ENCODE measurements around the gene ARHGAP8. TPM values are rescaled to one million over a fixed set of nuclear protein-coding genes. Genes with fewer than 3 reads are reported as not detected.

Gene ARHGAP8
- total RNA-seq, 4 donors from 2014 or later: 14.9 to 38.8 (median 18.3) TPM

DNA sequence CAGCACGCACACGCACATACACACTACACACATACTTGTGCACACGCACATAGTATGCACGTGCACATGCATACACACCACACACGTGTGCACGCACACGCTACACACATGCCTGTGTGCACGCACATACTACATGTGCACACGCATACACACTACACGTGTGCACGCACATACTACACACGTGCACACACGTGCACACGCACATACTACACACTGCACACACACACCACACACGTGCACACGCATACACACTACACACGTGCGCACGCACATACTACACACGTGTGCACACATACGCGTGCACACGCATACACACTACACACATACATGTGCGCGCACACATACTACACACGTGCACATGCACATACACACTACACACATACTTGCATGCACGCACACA, 19.7 kb upstream of the ARHGAP8 start:
- Histone ChIP-seq H3K4me1 (peaks cover 0 to 30% (median 0%) of the 10 kb centered on the region in 4 donors), H3K27me3 (no peaks in the 10 kb centered on the region), H3K27ac (no peak overlapping the region), H3K36me3 (peaks cover 0 to 30% (median 0%) of the 10 kb centered on the region in 3 donors), H3K9me3 (no peaks in the 10 kb centered on the region), H3K4me3 (no peak overlapping the region)
- DNase-seq: no peak
- TF ChIP-seq POLR2A (IDR thresholded peaks at IDR 0.05): no peak
- TF ChIP-seq, protein P1, sequence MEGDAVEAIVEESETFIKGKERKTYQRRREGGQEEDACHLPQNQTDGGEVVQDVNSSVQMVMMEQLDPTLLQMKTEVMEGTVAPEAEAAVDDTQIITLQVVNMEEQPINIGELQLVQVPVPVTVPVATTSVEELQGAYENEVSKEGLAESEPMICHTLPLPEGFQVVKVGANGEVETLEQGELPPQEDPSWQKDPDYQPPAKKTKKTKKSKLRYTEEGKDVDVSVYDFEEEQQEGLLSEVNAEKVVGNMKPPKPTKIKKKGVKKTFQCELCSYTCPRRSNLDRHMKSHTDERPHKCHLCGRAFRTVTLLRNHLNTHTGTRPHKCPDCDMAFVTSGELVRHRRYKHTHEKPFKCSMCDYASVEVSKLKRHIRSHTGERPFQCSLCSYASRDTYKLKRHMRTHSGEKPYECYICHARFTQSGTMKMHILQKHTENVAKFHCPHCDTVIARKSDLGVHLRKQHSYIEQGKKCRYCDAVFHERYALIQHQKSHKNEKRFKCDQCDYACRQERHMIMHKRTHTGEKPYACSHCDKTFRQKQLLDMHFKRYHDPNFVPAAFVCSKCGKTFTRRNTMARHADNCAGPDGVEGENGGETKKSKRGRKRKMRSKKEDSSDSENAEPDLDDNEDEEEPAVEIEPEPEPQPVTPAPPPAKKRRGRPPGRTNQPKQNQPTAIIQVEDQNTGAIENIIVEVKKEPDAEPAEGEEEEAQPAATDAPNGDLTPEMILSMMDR (IDR thresholded peaks at IDR 0.05): no peak

DNA sequence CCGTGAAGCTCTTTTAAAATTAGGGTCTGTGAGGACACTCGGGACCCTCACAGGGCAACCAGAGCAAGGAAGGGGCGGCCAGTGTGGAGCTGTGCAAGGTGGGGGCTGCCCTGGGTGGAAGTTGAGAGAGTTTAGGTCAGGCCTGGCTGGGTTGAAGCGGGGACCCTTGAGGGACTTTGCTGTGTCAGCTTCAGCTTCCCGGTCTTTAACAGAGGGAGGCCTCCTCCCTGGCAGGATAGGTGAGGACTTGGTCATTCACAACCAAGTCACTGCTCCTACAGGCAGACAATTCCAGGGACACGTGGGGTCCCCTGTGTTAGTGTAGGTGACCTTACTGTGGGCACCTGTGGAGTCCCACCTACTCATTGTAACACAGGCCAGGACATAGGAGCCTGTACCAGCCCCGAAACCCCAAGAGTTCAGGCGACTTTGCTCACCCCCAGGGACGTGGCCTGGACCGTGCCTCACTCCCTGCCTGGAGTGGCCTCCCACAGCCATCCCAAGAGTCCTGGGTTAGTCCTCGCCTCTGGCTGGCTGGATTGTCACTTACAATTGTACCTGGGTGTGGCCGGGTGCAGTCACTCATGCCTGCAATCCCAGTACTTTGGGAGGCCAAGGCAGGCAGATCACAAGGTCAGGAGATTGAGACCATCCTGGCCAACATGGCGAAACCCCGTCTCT, 18.8 kb upstream of the ARHGAP8 start:
- no peaks in the 10 kb centered on the region for H3K9me3 ChIP-seq
- no peak overlapping the region for H3K27ac ChIP-seq
- no peak for DNase-seq
- TF ChIP-seq POLR2A (IDR thresholded peaks at IDR 0.05): no peak
- TF ChIP-seq, protein P1 (IDR thresholded peaks at IDR 0.05): no peak
- H3K36me3 ChIP-seq: peaks cover 0 to 25% (median 0%) of the 10 kb centered on the region in 3 donors
- peaks cover 0 to 36% (median 0%) of the 10 kb centered on the region in 4 donors for H3K4me1 ChIP-seq
- no peaks in the 10 kb centered on the region for H3K27me3 ChIP-seq
- H3K4me3 ChIP-seq: no peak overlapping the region

DNA sequence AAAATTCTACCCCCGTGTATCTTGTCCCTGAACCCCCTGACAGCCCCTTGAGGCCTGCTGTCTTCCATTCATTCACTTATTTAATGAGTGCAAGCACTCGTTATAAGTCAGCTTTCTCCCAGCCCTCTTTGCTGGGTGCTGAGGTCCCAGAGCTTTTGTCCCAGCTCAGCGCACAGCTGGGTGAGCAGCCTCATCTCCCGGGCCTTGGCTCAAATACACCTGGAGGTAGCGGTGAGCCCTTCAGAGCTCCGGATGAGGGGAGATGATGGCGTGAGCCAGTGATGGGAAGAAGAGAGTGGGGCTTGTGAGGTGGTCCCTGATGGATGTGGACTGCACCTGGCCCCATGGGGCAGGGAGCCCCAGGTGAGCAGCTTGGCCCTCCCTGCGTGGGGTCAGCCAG, 18.1 kb upstream of the ARHGAP8 start:
- Histone ChIP-seq H3K27ac (no peak overlapping the region), H3K4me1 (peaks cover 0 to 29% (median 0%) of the 10 kb centered on the region in 4 donors), H3K27me3 (no peaks in the 10 kb centered on the region), H3K9me3 (no peaks in the 10 kb centered on the region), H3K36me3 (peaks cover 0 to 20% (median 0%) of the 10 kb centered on the region in 3 donors), H3K4me3 (no peak overlapping the region)
- no peak for TF ChIP-seq POLR2A (IDR thresholded peaks at IDR 0.05)
- TF ChIP-seq, protein P1 (IDR thresholded peaks at IDR 0.05): no peak
- no peak for DNase-seq

DNA sequence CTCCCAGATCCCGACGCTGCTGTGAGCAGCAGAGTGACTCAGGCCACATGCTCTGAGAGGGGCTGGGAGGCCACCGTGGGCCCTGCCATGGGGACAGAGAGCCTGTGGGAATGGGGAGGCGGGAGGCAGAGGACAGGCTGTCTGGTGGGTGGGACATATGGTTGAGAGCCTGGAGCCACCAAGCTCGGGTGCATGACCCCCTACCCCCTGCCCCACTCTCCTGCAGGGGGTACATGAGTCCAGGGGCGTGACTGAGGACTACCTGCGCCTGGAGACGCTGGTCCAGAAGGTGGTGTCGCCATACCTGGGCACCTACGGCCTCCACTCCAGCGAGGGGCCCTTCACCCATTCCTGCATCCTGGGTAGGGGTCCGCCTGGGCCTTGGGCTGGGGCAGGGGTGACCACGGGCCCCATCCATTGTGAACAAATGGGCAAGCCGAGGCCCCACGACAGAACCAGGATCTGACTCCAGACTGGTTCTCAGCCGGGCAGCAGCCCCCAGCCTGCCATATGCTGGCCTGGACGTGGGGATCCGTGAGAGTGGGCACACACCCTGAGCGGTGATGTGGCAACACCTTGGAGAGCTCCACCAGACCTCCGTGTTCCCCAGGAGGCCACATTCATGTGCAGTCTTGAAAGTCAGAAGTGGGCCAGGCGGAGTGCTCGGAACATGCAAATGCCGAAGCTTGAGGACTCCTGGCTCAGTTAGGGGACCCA, 17.4 kb upstream of the ARHGAP8 start:
- TF ChIP-seq POLR2A (IDR thresholded peaks at IDR 0.05): no peak
- TF ChIP-seq, protein P1 (IDR thresholded peaks at IDR 0.05): no peak
- Histone ChIP-seq H3K36me3 (peaks cover 0 to 13% (median 0%) of the 10 kb centered on the region in 3 donors), H3K9me3 (no peaks in the 10 kb centered on the region), H3K4me3 (no peak overlapping the region), H3K27ac (no peak overlapping the region), H3K4me1 (peaks cover 0 to 22% (median 0%) of the 10 kb centered on the region in 4 donors), H3K27me3 (no peaks in the 10 kb centered on the region)
- DNase-seq: no peak

DNA sequence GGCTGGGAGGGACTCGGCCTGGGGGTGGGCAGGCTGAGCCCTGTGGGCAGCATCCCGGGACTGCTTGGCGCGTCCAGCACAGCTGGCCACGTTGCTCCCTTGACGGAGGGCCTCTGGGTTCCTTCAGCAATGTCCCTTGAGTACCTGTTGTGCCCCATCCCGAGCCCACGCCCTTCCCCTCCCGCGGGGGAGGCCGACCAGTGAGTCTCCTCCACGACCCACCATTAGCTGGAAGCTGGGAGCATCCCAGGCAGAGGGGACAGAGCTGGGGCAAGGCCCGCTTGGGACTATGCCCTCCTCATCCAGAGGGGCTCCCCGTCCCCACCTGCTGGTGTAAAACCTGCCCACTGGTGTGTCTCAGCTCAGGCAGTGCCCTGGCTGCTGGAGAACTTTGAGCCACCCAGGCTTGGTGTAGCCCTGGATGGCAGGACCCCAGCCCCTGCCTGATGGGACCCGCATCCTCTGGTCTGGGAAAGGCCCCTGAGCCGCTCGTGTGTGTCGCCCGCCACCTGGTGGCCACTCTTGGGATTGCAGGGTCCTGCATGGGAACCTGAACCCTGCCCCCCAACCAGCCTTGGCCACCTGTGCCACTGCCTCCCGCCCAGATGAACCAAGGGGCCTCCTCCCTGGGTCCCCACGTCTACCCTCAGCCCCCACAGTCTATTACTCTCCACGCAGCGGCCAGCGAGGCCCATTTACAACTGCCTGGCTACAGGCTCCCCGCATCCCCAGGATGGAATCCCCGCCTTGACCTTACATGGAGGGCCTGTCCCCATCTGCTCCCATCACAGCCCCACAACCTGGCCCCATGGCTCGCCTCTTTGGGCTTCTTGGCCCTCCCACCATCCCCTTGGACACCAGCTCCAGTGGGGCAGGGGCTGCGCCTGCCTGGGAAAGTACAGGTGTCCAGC, 16.6 kb upstream of the ARHGAP8 start:
- DNase-seq: peak; percentile 83 to 92 (median 89)
- no peaks in the 10 kb centered on the region for H3K9me3 ChIP-seq
- peaks cover 0 to 19% (median 0%) of the 10 kb centered on the region in 4 donors for H3K4me1 ChIP-seq
- no peak for TF ChIP-seq POLR2A (IDR thresholded peaks at IDR 0.05)
- TF ChIP-seq, protein P1 (IDR thresholded peaks at IDR 0.05): peak; percentile 95 to 99 (median 96)
- H3K27ac ChIP-seq: no peak overlapping the region
- no peaks in the 10 kb centered on the region for H3K27me3 ChIP-seq
- H3K36me3 ChIP-seq: peaks cover 0 to 12% (median 0%) of the 10 kb centered on the region in 3 donors
- H3K4me3 ChIP-seq: no peak overlapping the region
